Activated naive CD4-positive, alpha-beta T cell treated with anti-CD3 and anti-CD28 coated beads, Interleukin-2, amount 10 ng/mL, durations not matched to agents 7 days and 5 days (primary cell): ENCODE results near the gene GYG2.
A peak's percentile ranks its signal among the peaks of the same experiment; 100 is the strongest.
"Not testable (repeated sequence)": the region's sequence is repeated elsewhere in the genome, so short reads cannot be mapped to it uniquely, and the experiment has no call there.

Source experiments
- CTCF ChIA-PET: fragments of 350-600 bp; sonication (Branson Sonifier 250); formaldehyde crosslinking; loops from one replicate; lab custom pipeline; 2021; ENCODE audit warnings: antibody characterized with exemption; lab: Charles Lee
- DNase-seq: peaks from one replicate; pipeline ENCODE4 v3.0.0-alpha.2; 2020
- H3K27ac Mint-ChIP-seq: one replicate; pipeline ENCODE4 v1.8.0; 2021; ENCODE audit warnings: mild to moderate bottlenecking, moderate library complexity, mixed read lengths
- H3K27me3 Mint-ChIP-seq: one replicate; pipeline ENCODE4 v1.8.0; 2021; ENCODE audit warnings: mild to moderate bottlenecking, mixed read lengths
- H3K36me3 Mint-ChIP-seq: one replicate; pipeline ENCODE4 v1.8.0; 2021; ENCODE audit warnings: mixed read lengths
- H3K4me1 Mint-ChIP-seq: one replicate; pipeline ENCODE4 v1.8.0; 2021; ENCODE audit warnings: mixed read lengths
- H3K4me3 Mint-ChIP-seq: one replicate; pipeline ENCODE4 v1.8.0; 2021; ENCODE audit warnings: mild to moderate bottlenecking, moderate library complexity, mixed read lengths
- H3K9me3 Mint-ChIP-seq: one replicate; pipeline ENCODE4 v1.8.0; 2021; ENCODE audit warnings: mixed read lengths

The GYG2 gene

DNA sequence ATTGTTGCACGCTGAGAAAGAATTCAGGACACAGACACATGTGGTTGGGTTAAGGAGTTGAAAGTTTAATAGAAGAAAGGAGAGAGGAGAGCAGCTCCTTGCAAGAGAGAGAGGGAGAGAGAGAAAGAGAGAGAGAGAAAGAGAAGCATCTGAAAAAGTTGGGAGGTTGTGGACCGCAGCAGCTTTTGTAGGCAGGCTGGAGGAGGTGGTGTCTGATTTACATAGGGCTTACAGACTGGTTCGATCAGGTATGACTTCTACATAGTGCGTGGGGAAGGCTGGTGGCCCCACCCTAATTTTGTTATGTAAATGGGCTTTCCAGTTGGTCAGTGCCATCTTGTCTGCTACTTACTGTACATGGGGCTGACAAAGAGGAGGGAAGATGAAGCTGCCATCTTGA lies 27.5 kb upstream of the GYG2 start:
- H3K27ac Mint-ChIP-seq: no peak overlapping the region
- no peaks in the 10 kb centered on the region for H3K27me3 Mint-ChIP-seq
- no peaks in the 10 kb centered on the region for H3K9me3 Mint-ChIP-seq
- no peaks in the 10 kb centered on the region for H3K36me3 Mint-ChIP-seq
- DNase-seq: no peak
- H3K4me3 Mint-ChIP-seq: no peak overlapping the region
- H3K4me1 Mint-ChIP-seq: no peaks in the 10 kb centered on the region
- CTCF ChIA-PET: no interaction called here

GRCh38 chrX:2802376-2803090 lies 26.2 kb upstream of the GYG2 start:
- H3K4me3 Mint-ChIP-seq, DNase-seq, H3K27me3 Mint-ChIP-seq, CTCF ChIA-PET, H3K4me1 Mint-ChIP-seq, H3K36me3 Mint-ChIP-seq, H3K27ac Mint-ChIP-seq, H3K9me3 Mint-ChIP-seq: not testable (repeated sequence)

GRCh38 chrX:2803486-2803885 lies 25.2 kb upstream of the GYG2 start:
- H3K27ac Mint-ChIP-seq, H3K36me3 Mint-ChIP-seq, CTCF ChIA-PET: not testable (repeated sequence)

DNA sequence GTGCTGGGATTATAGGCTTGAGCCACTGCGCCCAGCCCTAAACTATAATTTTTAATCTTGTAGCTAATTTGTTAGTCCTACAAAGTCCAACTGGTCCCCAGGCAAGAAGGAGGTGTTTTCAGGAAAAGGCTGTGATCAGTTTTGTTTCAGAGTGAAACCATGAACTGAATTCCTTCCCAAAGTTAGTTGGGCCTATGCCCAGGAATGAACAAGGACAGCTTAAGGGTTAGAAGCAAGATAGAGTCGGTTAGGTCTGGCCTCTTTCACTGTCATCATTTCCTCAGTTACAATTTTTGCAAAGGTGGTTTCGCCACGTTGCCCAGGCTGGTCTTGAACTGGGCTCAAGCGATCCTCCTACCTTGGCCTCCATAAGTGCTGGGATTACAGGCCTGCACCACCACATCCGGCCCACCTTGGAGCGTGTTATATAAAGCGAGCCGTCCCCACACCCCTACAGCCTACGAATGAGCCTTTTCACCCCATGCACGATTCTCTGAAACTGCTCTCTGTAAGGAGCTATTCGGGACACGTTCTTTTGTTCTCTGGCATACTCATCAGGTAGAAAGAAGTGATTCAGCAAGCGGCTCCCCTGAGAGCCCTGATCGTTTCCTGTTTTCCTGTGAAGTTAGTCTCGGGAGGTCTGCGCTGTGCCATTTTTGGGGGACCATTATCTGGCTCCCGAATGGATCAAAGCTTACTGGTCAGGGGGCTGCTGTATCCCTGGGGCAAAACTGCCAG lies 24.5 kb upstream of the GYG2 start:
- DNase-seq, H3K4me3 Mint-ChIP-seq, H3K36me3 Mint-ChIP-seq, H3K4me1 Mint-ChIP-seq, H3K9me3 Mint-ChIP-seq, CTCF ChIA-PET, H3K27me3 Mint-ChIP-seq, H3K27ac Mint-ChIP-seq: not testable (repeated sequence)

More at GRCh38 chrX:2803486-2803885, 25.2 kb upstream of the GYG2 start:
- not testable (repeated sequence) for H3K4me3 Mint-ChIP-seq, H3K4me1 Mint-ChIP-seq, DNase-seq, H3K9me3 Mint-ChIP-seq, H3K27me3 Mint-ChIP-seq

DNA sequence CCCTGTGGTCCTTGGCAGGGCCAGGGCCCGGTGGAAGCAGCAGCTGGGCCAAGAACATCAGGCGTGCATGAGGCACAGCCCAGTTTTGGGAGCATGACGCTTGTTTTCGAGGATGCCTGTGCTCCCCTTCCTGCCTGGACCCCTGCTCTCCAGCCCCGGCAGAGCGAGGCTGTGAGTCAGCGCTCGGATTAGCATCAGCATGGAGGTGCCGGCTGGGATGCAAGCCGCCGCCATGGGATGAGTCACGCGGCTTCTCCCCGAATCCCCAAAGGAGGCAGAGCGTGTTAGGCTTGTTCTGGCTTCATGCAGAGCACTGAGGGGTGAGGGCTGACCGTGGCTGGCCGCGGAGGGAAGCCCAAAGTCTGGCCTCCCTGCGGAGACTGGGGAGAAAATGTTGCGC lies 23.9 kb upstream of the GYG2 start:
- not testable (repeated sequence) for H3K36me3 Mint-ChIP-seq, H3K27ac Mint-ChIP-seq, DNase-seq

DNA sequence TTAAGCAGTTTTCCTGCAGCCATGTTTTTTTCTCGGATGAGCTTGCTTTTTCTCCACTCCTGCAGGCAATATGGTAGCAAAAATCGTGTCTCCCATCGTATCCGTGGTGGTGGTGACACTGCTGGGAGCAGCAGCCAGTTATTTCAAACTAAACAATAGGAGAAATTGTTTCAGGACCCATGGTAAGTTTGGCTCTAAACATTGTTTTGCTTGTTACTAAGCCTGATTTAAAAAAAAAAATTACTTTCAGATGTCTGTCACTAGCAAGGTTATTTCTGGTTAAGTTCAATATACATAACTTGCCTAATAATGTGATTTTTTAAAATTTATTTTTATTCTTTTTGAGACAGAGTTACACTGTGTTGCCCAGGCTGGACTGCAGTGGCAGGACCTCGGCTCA lies 17.5 kb upstream of the GYG2 start:
- Mint-ChIP-seq H3K4me3 (no peak overlapping the region), H3K4me1 (no peaks in the 10 kb centered on the region), H3K36me3 (no peaks in the 10 kb centered on the region), H3K9me3 (no peaks in the 10 kb centered on the region), H3K27me3 (peaks cover 4% of the 10 kb centered on the region), H3K27ac (no peak overlapping the region)
- DNase-seq: no peak
- CTCF ChIA-PET: no interaction called here

More for the DNA sequence above, 23.9 kb upstream of the GYG2 start:
- H3K4me1 Mint-ChIP-seq, CTCF ChIA-PET, H3K27me3 Mint-ChIP-seq, H3K9me3 Mint-ChIP-seq, H3K4me3 Mint-ChIP-seq: not testable (repeated sequence)

- H3K4me3 Mint-ChIP-seq, CTCF ChIA-PET, H3K9me3 Mint-ChIP-seq, H3K36me3 Mint-ChIP-seq, H3K27ac Mint-ChIP-seq, H3K27me3 Mint-ChIP-seq, H3K4me1 Mint-ChIP-seq: not testable (repeated sequence)
- peak; percentile 57 for DNase-seq
Observed at GRCh38 chrX:2812161-2812907, 16.4 kb upstream of the GYG2 start.

GRCh38 chrX:2817036-2817435 lies 11.7 kb upstream of the GYG2 start:
- H3K9me3 Mint-ChIP-seq: no peaks in the 10 kb centered on the region
- H3K27ac Mint-ChIP-seq: no peak overlapping the region
- H3K27me3 Mint-ChIP-seq: peaks cover 4% of the 10 kb centered on the region
- no peak for DNase-seq
- no peak overlapping the region for H3K4me3 Mint-ChIP-seq
- peaks cover 7% of the 10 kb centered on the region for H3K4me1 Mint-ChIP-seq
- CTCF ChIA-PET: no interaction called here
- H3K36me3 Mint-ChIP-seq: no peaks in the 10 kb centered on the region

GRCh38 chrX:2819345-2820135 lies 9.2 kb upstream of the GYG2 start:
- Mint-ChIP-seq H3K4me3 (no peak overlapping the region), H3K27me3 (peaks cover 2% of the 10 kb centered on the region), H3K27ac (no peak overlapping the region), H3K9me3 (no peaks in the 10 kb centered on the region), H3K4me1 (peaks cover 7% of the 10 kb centered on the region), H3K36me3 (no peaks in the 10 kb centered on the region)
- CTCF ChIA-PET: interaction anchor here (0.5 kb wide), 1 partner anchor 18 kb away, joined by 4 read pairs; no protein-coding TSS in a partner anchor
- no peak for DNase-seq

GRCh38 chrX:2820136-2820771 lies 8.5 kb upstream of the GYG2 start:
- Mint-ChIP-seq H3K27me3 (no peaks in the 10 kb centered on the region), H3K9me3 (no peaks in the 10 kb centered on the region), H3K27ac (no peak overlapping the region), H3K4me1 (peaks cover 7% of the 10 kb centered on the region), H3K4me3 (no peak overlapping the region), H3K36me3 (no peaks in the 10 kb centered on the region)
- no peak for DNase-seq
- CTCF ChIA-PET: no interaction called here

DNA sequence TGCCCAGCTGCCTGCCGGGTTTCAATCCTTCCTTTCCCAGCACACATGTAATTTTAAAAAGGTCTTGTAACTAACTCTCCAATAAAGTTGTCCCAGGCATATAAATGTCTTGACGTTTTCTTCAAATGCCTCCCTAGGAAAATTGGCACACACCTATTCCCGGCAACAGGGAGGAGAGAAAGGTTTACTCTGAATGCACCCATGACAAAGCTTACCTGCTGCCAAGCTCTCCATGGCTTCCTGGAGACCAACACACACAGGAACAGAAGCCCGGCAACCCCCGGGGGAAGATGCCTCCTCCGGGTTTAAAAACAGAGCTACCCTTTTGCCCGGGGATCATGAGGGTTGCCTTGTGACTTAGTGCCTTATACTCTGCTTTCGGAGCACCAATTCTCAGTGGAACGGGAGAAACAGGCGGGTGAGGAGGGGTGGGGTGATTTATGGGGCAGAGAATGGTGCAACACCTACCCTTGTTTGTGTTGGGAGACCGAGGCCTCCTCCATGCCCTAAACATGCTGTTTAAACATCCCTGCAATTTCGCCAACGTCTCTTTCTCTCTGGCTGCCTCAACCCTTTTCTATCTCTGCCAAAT lies 4.8 kb upstream of the GYG2 start:
- H3K27ac Mint-ChIP-seq: no peak overlapping the region
- no peaks in the 10 kb centered on the region for H3K9me3 Mint-ChIP-seq

DNA sequence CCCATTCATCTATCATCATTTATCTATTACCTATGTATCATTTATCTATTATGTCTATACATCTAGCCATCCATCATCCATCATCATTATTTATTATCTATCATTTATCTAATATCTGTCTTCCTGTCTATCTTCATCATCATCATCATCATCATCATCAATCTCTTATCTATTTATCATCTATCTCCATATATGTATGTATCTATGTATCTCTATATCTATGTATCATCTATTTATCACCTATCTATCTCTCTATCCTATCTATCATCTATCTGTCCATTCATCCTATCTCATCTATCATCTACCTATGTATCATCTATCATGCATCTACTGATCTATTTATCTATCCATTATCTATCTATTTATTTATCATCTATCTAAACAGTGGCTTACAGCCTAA lies 3.8 kb upstream of the GYG2 start:
- CTCF ChIA-PET: no interaction called here

More for the DNA sequence above, 4.8 kb upstream of the GYG2 start:
- CTCF ChIA-PET: no interaction called here
- Mint-ChIP-seq H3K36me3 (no peaks in the 10 kb centered on the region), H3K4me3 (no peak overlapping the region), H3K27me3 (peaks cover under 1% of the 10 kb centered on the region), H3K4me1 (peaks cover 7% of the 10 kb centered on the region)
- DNase-seq: no peak

DNA sequence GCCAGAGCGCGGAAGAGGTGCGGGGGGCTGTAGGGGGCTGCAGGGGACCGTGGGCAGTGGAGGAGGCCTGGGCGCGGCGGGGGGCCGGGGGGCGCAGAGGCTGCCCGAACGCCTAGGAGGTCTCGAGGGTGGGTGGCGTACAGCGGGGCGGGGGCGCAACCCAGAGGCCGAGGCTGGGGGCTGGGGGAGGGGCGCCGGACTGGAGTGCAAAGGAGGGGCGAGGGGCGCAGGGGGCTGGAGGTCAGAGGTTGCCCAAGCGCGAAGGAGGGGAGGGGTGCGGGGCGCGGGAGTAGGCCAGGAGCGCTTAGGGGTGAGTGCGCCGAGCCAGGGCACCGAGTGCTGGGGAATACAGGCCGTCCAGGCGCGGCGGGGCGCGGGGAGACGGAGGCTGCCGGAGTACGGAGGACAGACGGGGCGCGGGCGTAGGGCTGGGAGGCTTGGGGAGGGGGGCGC lies 255 bp downstream of the GYG2 start:
- Mint-ChIP-seq H3K4me3 (no peak overlapping the region), H3K9me3 (no peaks in the 10 kb centered on the region), H3K36me3 (no peaks in the 10 kb centered on the region)

More for the DNA sequence above, 3.8 kb upstream of the GYG2 start:
- Mint-ChIP-seq H3K36me3 (no peaks in the 10 kb centered on the region), H3K9me3 (no peaks in the 10 kb centered on the region), H3K4me1 (peaks cover 7% of the 10 kb centered on the region), H3K27me3 (peaks cover 10% of the 10 kb centered on the region), H3K27ac (no peak overlapping the region), H3K4me3 (no peak overlapping the region)
- DNase-seq: no peak

More for the DNA sequence above, 255 bp downstream of the GYG2 start:
- CTCF ChIA-PET: no interaction called here
- Mint-ChIP-seq H3K27me3 (peaks cover 28% of the 10 kb centered on the region), H3K27ac (no peak overlapping the region), H3K4me1 (no peaks in the 10 kb centered on the region)
- DNase-seq: no peak
